HFFc6 (cell line): ENCODE measurements around the gene DNAJB11. TPM values are rescaled to one million over a fixed set of nuclear protein-coding genes. Genes with fewer than 3 reads are reported as not detected.

ENCODE experiments used
- DNase-seq: peaks from one replicate; pipeline ENCODE4 v3.0.0-alpha.2; 2018
- H3K27ac Mint-ChIP-seq: 2 replicates; pipeline ENCODE4 v1.8.0; 2020; ENCODE audit warnings: mild to moderate bottlenecking, mixed read lengths
- H3K27me3 Mint-ChIP-seq: 2 replicates; pipeline ENCODE4 v1.8.0; 2021; ENCODE audit warnings: mild to moderate bottlenecking, moderate library complexity, mixed read lengths; ENCODE audit not compliant: insufficient read depth
- H3K36me3 Mint-ChIP-seq: 2 replicates; pipeline ENCODE4 v1.8.0; 2021; ENCODE audit warnings: low read depth, mixed read lengths
- H3K4me1 Mint-ChIP-seq: 2 replicates; pipeline ENCODE4 v1.8.0; 2020; ENCODE audit warnings: low read depth, mixed read lengths
- H3K4me3 Mint-ChIP-seq: 2 replicates; pipeline ENCODE4 v1.8.0; 2020; ENCODE audit warnings: mild to moderate bottlenecking, moderate library complexity, mixed read lengths
- H3K9me3 Mint-ChIP-seq: 2 replicates; pipeline ENCODE4 v1.8.0; 2020; ENCODE audit warnings: mild to moderate bottlenecking, mixed read lengths
- CTCF ChIP-seq: fragments of 200-600 bp; sonication (generic); IDR thresholded peaks from 2 replicates; pipeline ENCODE4 v1.5.0; 2021; ENCODE audit warnings: antibody characterized with exemption, mild to moderate bottlenecking
- total RNA-seq, 6 experiments: library from RNA; stranded (reverse); fragmentation: NEBNext Ultra II Directional; extraction: Animal tissue kit (Norgen Biotek cat#: 25700); gene quantifications; 2 replicates in 1 of 6; 3 replicates in 5 of 6; pipeline ENCODE4 v1.2.3, GENCODE V29; 2021

Gene DNAJB11
- total RNA-seq, 6 experiments from 2014 or later, result 76.8 to 94.0 (median 84.2) TPM

GRCh38 chr3:186599142-186599784 is 28.7 kb downstream of the DNAJB11 start:
- DNase-seq, result no peak
- Mint-ChIP-seq H3K27ac (no peak overlapping the region), H3K9me3 (no peaks in the 10 kb centered on the region), H3K27me3 (peaks cover 15% of the 10 kb centered on the region), H3K4me1 (peaks cover 14% of the 10 kb centered on the region), H3K36me3 (no peaks in the 10 kb centered on the region), H3K4me3 (no peak overlapping the region)
- no peak for TF ChIP-seq CTCF

- peaks cover 14% of the 10 kb centered on the region for H3K4me1 Mint-ChIP-seq
- no peak for TF ChIP-seq CTCF
Measured at GRCh38 chr3:186599785-186600166, 29.3 kb downstream of the DNAJB11 start.

GRCh38 chr3:186600896-186601295 is 30.4 kb downstream of the DNAJB11 start:
- TF ChIP-seq CTCF, result no peak
- Mint-ChIP-seq H3K27me3 (peaks cover 18% of the 10 kb centered on the region), H3K4me3 (no peak overlapping the region), H3K27ac (no peak overlapping the region), H3K36me3 (no peaks in the 10 kb centered on the region), H3K9me3 (no peaks in the 10 kb centered on the region), H3K4me1 (peaks cover 14% of the 10 kb centered on the region)
- no peak for DNase-seq

More at GRCh38 chr3:186599785-186600166, 29.3 kb downstream of the DNAJB11 start:
- Mint-ChIP-seq H3K36me3 (no peaks in the 10 kb centered on the region), H3K9me3 (no peaks in the 10 kb centered on the region), H3K27me3 (peaks cover 18% of the 10 kb centered on the region), H3K27ac (no peak overlapping the region), H3K4me3 (no peak overlapping the region)
- no peak for DNase-seq

- no peak overlapping the region for H3K27ac Mint-ChIP-seq
- H3K4me3 Mint-ChIP-seq, result no peak overlapping the region
- no peaks in the 10 kb centered on the region for H3K9me3 Mint-ChIP-seq
- DNase-seq, result no peak
- H3K36me3 Mint-ChIP-seq, result no peaks in the 10 kb centered on the region
- peaks cover 6% of the 10 kb centered on the region for H3K4me1 Mint-ChIP-seq
- no peak for TF ChIP-seq CTCF
- peaks cover 18% of the 10 kb centered on the region for H3K27me3 Mint-ChIP-seq
Measured at GRCh38 chr3:186603159-186603558, 32.6 kb downstream of the DNAJB11 start.

- no peak for TF ChIP-seq CTCF
- Mint-ChIP-seq H3K27ac (no peak overlapping the region), H3K36me3 (no peaks in the 10 kb centered on the region), H3K4me1 (no peaks in the 10 kb centered on the region), H3K27me3 (peaks cover 11% of the 10 kb centered on the region), H3K9me3 (no peaks in the 10 kb centered on the region), H3K4me3 (no peak overlapping the region)
- no peak for DNase-seq
Measured at GRCh38 chr3:186605078-186605477, 34.6 kb downstream of the DNAJB11 start.
